HG03103 (cell line): ENCODE measurements around the gene ETV7.

Source experiments
- ATAC-seq: cut with Tn5 transposase; IDR thresholded peaks from one replicate; pipeline ENCODE4 v1.9.1; 2021; ENCODE audit warnings: low read depth; ENCODE audit not compliant: unreplicated experiment

Gene ETV7

DNA sequence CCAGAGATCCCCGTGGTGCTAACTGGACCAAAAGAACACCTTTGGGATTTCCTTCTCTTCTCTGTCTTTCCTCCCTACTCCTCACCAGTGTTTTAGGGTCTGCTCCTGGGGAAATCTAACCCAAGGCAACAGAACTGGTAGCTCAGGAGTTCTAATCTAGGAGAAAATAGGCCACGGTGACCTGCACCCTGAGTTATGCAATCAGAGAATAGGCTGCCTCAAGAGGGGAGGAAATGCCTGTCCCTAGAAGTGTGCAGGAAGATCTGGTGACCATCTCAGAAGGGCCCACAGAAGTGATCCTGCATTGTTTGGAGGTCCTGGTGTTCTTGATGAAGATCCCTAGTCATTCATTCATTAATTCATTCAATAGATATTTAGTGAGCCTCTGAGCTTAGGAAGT is 3.4 kb downstream of the ETV7 start:
- ATAC-seq, result no peak

DNA sequence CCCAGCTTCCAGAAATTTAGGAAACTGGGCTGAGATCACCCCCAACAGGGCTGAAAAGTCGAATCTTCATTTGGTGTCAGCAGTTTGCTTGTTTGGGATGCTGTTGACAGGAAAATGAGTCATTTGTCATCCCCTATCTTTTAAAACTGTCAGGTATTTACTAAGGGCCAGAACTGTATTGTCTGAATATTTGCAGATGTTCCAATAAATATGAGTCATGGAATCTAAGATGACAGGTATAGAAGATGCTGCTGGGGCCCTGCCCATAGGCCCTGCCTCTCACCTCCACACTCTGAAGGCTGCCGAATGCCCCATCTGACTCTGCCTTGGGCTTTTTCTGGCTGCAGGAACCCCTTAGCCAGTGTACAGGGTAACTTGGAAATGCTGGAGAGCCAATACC is 3.9 kb downstream of the ETV7 start:
- no peak for ATAC-seq

DNA sequence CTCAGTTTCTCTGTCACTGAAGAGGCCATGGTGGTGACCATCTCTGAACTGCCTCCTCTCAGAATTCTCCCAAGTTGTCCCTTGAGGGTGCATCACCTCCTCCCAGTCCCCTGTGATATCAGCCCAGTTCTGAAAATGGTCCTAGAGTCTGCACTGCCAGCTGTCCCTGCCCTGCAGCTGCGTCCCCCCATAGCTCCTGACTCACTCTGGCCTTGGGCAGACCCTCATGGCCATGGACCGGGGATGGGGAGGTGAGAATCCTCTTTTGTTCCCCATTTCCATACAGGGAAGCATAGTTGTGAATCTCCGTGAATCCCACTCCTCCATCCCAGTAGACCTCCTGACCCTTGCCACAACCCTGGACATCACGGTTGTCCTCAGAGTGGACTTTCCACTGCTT is 4.5 kb downstream of the ETV7 start:
- ATAC-seq, result no peak

DNA sequence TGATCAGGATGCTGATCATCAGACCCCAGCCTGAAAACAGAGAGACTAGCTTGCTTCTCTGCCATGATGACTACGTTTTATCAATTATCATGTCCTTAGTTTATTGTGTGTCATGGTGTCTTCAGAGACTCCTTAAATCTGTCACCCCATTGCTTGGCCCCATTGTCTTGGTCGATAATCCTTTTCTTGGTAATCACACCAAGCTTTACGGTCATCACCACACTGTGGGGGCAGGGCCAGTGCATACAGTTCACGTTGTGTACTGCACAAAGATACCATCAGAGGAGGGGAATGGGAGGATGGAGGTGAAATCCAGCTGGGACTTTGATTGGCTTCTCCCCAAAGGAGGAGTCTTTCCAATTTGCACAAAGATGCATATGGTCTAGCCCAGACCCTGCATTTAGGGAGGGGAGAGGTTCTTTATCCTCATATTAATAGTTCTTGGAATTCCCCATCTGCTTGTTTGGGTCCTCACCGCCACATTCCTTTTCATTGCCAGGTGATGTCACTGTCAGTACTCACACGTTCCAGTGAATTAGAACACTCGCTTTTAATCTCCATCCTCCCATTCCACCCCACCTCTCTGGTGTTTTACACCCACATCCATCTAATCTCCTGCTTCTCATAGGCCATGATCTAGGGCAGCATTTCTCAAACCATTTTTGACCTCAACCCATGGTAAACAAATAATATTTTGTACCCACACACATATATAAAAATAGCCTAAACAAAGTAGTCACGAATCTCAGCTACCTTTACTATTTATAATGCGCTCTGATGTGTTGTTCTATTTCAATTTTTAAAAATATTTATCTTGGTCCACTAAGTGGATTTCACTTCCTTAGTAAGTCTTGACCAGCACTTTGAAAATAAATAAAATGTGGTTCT is 5.7 kb downstream of the ETV7 start:
- ATAC-seq, result no peak

DNA sequence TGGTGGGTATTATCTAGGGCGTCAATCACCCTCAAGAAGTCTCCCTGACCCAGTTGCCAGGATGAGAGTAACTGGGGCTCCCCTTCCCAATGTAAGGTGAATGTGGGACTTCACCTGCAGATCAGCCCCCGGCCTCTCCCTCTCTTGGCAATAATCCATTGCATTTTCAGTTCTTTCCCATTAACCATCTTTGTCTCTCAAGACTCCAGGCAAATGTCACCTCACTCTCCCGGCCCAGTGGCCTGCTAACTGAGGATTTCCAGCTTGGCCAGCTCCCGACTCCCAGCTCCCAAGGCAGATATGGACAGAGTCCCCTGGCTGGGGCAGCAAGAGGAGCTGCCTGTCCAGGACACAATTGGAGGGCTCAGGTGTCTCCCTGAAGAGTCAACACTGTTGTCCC is 7.3 kb downstream of the ETV7 start:
- ATAC-seq, result no peak

DNA sequence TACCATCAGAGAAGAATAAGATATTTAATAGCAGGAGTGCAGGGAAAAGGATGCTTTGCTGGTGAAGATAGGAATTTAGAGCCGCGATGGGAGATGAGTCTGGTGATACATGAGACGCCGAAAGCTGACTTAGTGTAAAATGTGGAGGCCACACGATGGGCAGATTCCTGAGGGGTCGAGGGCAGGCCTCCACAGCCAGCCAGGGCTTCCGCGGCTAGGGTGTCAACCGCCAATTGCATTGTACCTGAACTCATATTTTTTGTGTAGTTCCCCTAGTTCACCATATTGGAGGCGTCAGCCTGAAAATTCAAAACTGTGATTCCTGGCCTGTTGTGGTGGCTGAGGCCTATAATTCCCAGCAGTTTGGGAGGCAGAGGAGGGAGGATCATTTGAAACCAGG is 8.5 kb downstream of the ETV7 start:
- no peak for ATAC-seq

DNA sequence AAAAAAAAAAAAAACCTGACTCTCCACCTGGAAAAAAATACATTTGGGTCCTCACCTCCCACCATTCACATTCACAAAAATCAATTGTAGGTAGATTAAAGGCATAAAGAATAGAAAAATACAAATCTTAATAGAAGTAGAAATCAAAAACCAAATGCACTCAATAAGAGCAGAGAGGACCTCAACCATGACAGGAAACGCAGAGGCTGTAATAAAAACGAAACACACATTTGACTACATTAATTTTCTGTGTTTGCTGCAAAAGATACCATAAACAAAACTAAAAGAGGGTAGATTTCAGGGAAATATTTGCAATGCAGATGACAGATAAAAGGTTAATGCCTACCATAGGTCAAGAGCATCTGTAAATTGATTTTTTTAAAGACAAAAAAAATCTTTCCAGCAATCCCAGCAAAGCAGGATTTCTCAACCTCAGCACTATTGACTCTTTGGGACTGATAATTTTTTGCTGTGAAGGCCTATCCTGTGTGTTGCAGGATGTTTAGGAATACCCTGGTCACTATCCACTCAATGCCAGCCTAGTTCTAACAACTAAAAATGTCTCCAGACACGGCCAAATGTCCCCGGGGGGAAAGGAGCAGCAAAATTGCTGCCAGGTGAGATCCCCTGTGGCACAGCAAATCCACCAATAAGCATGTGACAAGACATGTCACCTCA is 9.1 kb downstream of the ETV7 start:
- ATAC-seq, result no peak

DNA sequence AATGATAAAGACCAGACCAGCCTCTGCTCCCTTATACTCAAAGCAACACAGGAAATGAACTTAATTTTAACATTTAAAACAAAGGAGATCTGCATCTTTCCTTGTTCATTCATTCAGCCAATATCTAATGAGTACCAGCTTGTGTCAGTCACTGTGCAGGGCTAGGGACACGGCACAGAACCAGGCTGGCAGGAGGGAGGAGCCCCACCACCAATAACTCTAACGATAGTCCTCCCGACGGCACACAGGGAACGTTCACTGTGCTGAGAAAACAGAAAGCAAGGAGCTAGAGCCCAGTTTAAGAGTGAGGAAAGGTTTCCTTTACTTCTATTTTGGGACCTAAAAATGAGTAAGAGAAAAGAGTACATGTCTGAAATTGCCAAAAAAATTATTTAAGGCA is 9.9 kb downstream of the ETV7 start:
- no peak for ATAC-seq

DNA sequence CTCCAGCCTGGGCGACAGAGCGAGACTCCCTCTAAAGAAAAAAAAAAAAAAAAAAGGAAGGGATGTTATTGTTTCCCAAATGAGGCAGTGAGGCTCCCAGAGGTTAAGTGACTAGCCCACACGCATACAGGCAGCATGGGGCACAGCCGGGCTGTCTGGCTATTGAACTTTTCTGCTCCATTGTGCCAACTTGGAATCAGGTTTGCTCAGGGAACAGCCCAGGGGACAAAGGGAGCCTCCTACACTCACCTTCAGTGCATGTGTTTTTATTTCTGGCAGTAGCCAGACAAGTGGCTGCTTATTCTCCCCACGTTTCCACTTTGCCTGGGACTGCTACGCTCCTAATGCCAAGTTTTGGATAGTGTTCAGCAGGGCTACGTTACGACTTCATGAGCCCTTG is 10.7 kb downstream of the ETV7 start:
- ATAC-seq, result no peak

DNA sequence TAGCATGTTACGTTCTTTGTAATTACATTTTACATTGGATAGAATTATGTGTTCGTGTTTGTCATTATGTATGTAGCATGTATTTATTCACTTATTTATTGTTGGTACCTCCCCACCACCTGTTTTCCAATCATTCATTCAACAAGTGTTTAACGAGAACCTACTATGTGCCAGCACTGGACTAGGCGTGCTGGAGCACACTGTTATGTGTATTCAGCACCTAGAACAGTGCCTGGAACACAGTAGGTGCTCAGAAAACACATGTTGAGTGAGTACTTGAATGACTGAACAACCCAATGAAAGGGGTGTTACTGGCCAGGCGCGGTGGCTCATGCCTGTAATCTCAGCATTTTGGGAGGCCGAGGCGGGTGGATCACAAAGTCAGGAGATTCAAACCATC is 11.3 kb downstream of the ETV7 start:
- no peak for ATAC-seq

DNA sequence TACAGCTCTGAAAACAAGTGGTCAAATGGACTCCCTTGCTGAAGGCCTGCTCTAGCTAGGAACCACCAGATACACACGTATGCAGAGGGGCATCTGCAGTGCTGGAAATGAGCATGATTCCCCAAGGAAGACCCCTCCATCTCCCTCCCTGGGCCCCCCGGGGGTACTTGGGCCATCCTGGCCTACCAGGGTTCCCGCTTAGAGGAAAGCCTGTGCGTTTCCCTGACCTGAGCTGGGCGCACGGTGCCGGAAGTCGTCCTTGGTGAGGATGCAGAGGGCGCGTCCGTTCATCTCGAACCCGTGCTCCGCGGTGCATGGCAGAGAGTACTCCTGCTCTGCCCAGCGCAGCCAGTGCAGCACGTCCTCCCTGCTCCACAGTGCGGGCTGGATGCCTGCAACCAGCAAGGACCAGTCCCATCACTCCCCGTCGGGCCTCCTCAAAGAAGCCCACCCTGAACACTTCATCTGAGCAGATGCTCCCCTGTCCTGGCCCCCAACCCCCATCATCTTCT is 11.8 kb downstream of the ETV7 start:
- ATAC-seq, result no peak

DNA sequence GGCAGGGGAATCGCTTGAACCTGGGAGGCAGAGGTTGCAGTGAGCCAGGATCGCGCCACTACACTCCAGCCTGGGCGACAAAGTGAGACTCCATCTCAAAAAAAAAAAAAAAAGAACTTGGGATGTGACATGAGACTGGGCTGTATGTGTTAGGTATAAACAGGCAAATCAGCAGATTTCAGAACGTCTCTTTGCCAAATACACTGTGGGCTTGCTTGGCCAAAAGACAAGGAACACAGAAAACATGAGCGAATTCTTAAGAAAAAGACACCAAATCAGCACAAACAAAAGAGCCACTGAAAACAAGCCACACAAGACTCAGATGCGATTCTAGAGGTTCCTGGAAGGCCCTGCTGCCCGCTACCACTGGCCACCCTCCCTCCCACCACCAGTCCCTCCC is 12.5 kb downstream of the ETV7 start:
- no peak for ATAC-seq

DNA sequence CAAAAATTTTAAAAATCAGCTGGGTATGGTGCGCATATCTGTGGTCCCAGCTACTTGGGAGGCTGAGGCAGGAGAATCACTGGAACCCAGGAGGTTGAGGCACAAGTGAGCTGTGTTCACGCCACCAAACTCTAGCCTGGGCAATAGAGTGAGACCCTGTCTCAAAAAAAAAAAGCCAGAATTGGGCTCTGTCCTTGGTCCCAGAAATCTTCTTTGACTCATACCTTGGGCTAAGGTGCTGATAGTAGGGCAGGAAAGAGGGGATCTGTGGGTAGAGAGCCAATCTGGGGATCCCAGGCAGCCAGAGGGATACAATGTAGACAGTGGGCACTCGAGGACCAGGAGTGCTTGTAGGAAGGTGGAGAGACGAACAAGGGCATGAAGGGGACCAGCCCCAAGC is 13.3 kb downstream of the ETV7 start:
- ATAC-seq, result no peak

DNA sequence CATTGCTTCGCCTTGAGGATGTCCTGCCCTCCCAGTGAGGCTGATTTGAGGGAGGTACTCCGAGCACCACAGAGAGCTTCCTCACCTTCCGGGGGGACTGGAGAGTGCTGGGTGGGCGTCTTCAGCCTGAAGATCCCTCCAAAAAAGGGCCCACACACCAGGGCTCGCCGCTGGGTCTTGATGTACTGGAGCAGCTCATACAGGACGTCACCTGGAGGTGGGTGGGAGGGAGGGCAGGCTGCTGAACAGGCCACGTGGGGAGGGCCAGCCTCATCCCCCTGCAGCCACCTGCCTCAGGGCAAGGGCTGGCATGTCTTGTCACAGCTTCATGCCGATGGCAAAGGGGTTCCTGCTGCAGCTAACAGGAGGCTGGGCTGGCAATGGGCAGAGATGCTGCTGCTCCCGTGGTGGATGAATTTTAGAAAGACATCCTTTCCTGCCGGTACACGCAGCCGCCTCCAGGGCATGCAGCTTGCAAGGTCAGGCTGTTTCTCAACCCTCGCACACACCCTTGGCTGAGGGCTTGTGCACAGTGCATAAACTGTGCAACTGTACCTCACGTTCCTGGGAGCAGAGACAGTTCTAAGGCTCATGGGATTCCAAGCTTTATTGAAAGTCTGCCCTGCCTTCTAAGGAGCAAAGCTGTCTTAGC is 14.0 kb downstream of the ETV7 start:
- ATAC-seq, result no peak

DNA sequence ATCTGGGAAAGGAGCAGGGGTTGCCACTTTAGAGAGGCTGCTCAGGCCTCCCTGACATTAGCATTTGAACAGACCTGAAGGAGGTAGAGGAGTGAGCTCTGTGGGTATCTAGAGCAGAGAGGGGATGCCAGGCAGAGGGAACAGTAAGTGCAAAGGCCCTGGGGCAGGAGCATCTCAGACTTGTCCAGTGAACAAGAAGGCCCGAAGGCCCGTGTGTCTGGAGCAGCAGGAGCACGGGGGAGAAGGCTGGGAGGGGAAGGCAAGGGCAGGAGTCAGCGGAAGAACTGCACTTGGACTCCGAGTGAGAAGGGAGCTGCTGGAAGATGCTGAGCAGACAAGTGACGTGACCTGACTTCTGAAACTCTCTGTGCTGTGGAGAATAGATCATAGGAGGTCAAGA is 15.4 kb downstream of the ETV7 start:
- ATAC-seq, result no peak

DNA sequence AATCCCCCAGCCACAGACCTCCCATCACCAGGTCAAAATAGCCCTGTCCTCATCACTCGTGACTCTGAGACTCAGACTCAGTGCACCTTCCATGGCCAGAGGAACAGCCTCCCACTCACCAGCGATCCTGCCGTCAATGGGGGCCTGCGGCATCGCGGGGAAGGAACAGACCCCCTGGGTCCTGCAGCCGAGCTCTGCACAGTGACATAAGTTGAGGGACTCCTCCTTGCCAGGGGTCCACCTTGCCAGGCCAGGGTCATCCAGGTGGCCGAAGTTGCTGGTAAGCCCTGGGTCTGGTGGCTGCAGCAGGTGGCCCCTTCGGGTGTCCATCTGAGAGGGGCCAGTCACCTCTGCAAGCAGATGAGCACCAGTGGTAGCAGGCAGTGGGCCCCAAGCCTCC is 16.3 kb downstream of the ETV7 start:
- ATAC-seq, result no peak

DNA sequence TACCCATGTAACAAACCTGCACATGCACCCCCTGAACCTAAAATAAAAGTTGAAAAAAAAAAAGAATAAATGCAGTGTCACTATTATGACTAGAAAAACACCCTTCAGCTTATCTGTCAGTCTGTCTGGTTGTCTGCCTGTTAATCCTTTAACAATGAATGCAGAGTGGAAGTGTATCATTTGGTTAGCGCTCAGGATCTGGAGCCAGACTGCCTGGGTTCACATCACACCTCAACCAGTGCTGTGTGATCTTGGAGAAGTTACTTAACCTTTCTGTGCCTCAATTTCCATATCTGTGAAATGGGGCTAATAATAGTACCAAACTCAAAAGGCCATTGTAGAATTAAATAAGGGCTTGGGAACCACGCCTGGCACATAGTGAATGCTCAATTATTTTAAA is 16.8 kb downstream of the ETV7 start:
- ATAC-seq, result no peak

DNA sequence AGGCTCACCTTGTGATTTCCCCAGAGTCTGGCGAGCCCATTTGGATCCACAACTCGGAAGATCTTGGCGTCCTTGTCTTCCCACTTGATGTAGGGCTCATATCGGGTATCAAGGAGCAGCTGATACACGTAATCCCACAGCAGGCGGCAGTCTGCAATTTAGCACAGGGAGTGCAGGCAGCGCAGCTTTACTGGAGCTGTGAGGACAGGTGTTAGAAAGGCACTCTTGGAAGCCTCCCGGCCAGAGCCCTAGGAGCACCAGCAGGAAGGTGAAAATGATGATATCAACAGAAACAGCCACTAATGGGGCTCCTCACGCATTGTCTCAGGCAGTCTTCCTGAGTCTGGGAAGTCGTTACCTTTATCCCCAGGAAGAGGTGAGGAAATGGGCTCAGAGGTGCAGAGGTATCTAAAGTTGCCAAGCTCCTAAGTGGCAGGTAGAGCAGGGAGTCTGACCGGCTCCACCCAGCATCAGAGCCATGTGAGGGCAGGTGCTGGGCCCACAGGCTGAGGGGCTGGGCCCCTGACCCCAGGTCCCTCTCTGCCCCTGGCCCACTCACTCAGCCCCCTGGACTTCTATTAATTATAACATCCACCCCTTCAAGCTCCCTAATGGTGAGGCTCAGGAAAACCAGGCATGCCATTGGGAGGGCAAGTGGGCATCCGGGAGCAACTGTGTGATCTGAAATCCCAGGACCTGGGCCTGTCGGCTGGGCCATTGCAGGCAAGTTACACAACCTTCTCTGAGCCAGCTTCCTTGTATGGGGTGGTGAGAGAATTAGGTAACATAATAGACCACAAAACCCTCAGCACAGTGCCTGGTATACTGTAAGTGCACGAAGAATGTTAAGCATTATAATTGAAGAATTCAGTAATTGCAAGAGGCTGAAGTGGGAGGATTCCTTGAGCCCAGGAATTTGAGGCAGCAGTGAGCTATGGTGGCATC is 18.3 kb downstream of the ETV7 start:
- no peak for ATAC-seq

DNA sequence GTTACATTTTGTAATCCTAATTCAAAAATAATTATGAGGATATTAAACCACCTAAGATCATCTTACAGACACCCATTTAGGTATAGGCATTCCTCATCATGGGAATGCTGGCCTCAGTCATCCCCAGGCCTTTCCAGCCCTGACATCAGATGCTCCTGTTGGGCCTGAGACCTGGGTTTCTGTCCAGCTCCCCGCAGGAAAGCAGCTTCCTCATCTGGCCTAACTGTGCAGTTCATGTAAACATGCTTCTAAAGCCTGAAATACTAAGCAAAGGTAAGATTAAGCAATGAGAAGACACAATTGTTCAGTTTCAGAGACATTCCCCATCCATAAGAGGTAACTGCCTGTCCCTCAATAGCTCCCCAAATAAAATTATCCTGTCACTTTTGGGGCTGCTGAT is 19.0 kb downstream of the ETV7 start:
- ATAC-seq, result no peak

DNA sequence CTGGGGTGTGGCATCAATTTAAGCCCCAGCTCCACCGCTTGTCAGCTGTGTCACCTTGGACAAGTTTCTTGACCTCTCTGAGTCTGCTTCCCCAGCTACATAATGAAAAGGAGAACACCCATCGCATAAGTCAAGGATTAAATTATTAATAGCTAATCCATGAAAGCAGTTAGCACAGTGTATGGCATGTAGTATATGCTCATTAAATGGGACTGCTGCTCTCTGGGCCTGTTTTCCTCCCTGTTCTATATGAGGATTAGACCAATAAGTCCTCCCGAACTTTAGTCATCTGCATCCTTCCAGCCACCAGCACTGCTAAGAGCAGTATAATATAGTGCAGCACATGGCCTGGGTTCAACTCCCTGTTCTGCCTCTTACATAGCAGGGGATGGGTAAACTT is 19.7 kb downstream of the ETV7 start:
- no peak for ATAC-seq
